B cell (primary cell): Measurements from ENCODE around the gene CFAP210. TPM values are rescaled to one million over a fixed set of nuclear protein-coding genes. Genes with fewer than 3 reads are reported as not detected.

ENCODE experiments used
- ATAC-seq: fragments of 200-7000 bp; cut with Tn5 transposase; one replicate; pipeline ENCODE4 v1.10.0; 2021; ENCODE audit warnings: low read depth, mild to moderate bottlenecking, moderate number of reproducible peaks, moderate library complexity
- CTCF ChIA-PET: fragments of 350-600 bp; sonication (Branson Sonifier 250); formaldehyde crosslinking; loops from one replicate; lab custom pipeline; 2021; ENCODE audit warnings: antibody characterized with exemption, inconsistent platforms; lab: Charles Lee
- POLR2A ChIA-PET: fragments of 350-600 bp; sonication (Branson Sonifier 250); formaldehyde crosslinking; loops from one replicate; lab custom pipeline; 2021; ENCODE audit warnings: antibody characterized with exemption; lab: Charles Lee
- DNase-seq: peaks from one replicate; pipeline ENCODE4 v3.0.0; 2013
- H2AFZ ChIP-seq: 2 replicates; pipeline ENCODE4 v1.6.1; 2012; ENCODE audit warnings: mild to moderate bottlenecking, low read depth, low read length; ENCODE audit not compliant: insufficient read depth, poor library complexity, severe bottlenecking
- H3K27ac ChIP-seq, 2 donors: 1 replicate in 1 of 2; 2 replicates in 1 of 2; pipeline ENCODE4 v1.5.1; 2012 to 2013; ENCODE audit warnings: low read length in 2 of 2, mild to moderate bottlenecking in 2 of 2, moderate library complexity in 1 of 2
- H3K27me3 ChIP-seq, 4 experiments: fragments of 200-600 bp in 1 of 4; sonication (generic) in 1 of 4; replicated peaks in 1 of 4; 1 replicate in 2 of 4; 2 replicates in 2 of 4; pipeline versions ENCODE4 v1.6.1 to v1.7.0; 2013 to 2016; ENCODE audit warnings: low read length in 3 of 4, mild to moderate bottlenecking in 2 of 4, mixed read lengths in 1 of 4, moderate library complexity in 1 of 4; ENCODE audit not compliant: insufficient read depth in 4 of 4, control insufficient read depth in 3 of 4; ENCODE audit errors: control extremely low read depth in 1 of 4
- H3K36me3 ChIP-seq, 2 experiments: replicated peaks in 1 of 2; 1 replicate in 1 of 2; 2 replicates in 1 of 2; pipeline versions ENCODE4 v1.6.1 to v1.7.1; 2013; ENCODE audit warnings: low read length in 1 of 2; ENCODE audit not compliant: insufficient read depth in 2 of 2, control insufficient read depth in 1 of 2; ENCODE audit errors: control extremely low read depth in 1 of 2, extremely low read depth in 1 of 2
- H3K4me1 ChIP-seq, 2 donors: fragments of 200-600 bp in 1 of 2; sonication (generic) in 1 of 2; 1 replicate in 1 of 2; 2 replicates in 1 of 2; pipeline versions ENCODE4 v1.5.1 to v1.6.1; 2013 to 2017; ENCODE audit warnings: low read length in 2 of 2; ENCODE audit not compliant: control insufficient read depth in 2 of 2, insufficient read depth in 2 of 2
- H3K4me2 ChIP-seq: replicated peaks from 2 replicates; pipeline ENCODE3; 2012; ENCODE audit warnings: mild to moderate bottlenecking, low read depth, low read length; ENCODE audit not compliant: poor library complexity, severe bottlenecking
- H3K4me3 ChIP-seq, 5 experiments: fragments of 200-600 bp in 1 of 5; sonication (generic) in 1 of 5; 1 replicate in 3 of 5; 2 replicates in 2 of 5; pipeline versions ENCODE4 v1.5.1 to v1.7.0; 2011 to 2016; ENCODE audit warnings: low read length in 4 of 5, mild to moderate bottlenecking in 4 of 5, low read depth in 2 of 5, control low read depth in 1 of 5, moderate library complexity in 1 of 5; ENCODE audit not compliant: insufficient read depth in 1 of 5; ENCODE audit errors: control extremely low read depth in 1 of 5, extremely low read depth in 1 of 5
- H3K79me2 ChIP-seq: fragments of 200-600 bp; sonication (generic); one replicate; pipeline ENCODE4 v1.6.0; 2016; ENCODE audit warnings: low read length; ENCODE audit not compliant: control insufficient read depth, insufficient read depth
- H3K9ac ChIP-seq: fragments of 200-600 bp; sonication (generic); 2 replicates; pipeline ENCODE4 v1.6.1; 2017; ENCODE audit warnings: mild to moderate bottlenecking, low read length, moderate library complexity
- H3K9me3 ChIP-seq, 3 donors: one replicate each; pipeline versions ENCODE4 v1.6.1 to v1.7.1; 2013; ENCODE audit warnings: low read length in 2 of 3; ENCODE audit not compliant: control insufficient read depth in 2 of 3, insufficient read depth in 1 of 3; ENCODE audit errors: control extremely low read depth in 1 of 3
- H4K20me1 ChIP-seq: 2 replicates; pipeline ENCODE4 v1.6.0; 2012; ENCODE audit warnings: mild to moderate bottlenecking, low read length; ENCODE audit not compliant: insufficient read depth, control insufficient read depth, poor library complexity, severe bottlenecking
- H3K27ac Mint-ChIP-seq: one replicate; pipeline ENCODE4 v1.8.0; 2021; ENCODE audit warnings: mixed read lengths
- H3K27me3 Mint-ChIP-seq: one replicate; pipeline ENCODE4 v1.8.0; 2021; ENCODE audit warnings: mixed read lengths
- H3K4me1 Mint-ChIP-seq: one replicate; pipeline ENCODE4 v1.8.0; 2021; ENCODE audit warnings: mixed read lengths
- H3K4me3 Mint-ChIP-seq: one replicate; pipeline ENCODE4 v1.8.0; 2021; ENCODE audit warnings: mixed read lengths
- H3K9me3 Mint-ChIP-seq: one replicate; pipeline ENCODE4 v1.8.0; 2022; ENCODE audit warnings: mixed read lengths; ENCODE audit not compliant: insufficient read depth
- EZH2 ChIP-seq: IDR thresholded peaks from 2 replicates; pipeline ENCODE4 v1.6.1; 2012; ENCODE audit warnings: borderline replicate concordance, low read depth, mild to moderate bottlenecking, moderate library complexity, low read length; ENCODE audit not compliant: insufficient read depth, poor library complexity, severe bottlenecking
- WGBS: methylation state at CpG from one replicate; pipeline ENCODE4 v1.1.5; 2013; ENCODE audit warnings: missing lambda C conversion rate; ENCODE audit not compliant: insufficient coverage; 5-methylcytosine and 5-hydroxymethylcytosine counted together
- intact Hi-C: fragments of 100-400 bp; cut with micrococcal nuclease; formaldehyde crosslinking; loops from one replicate; pipeline ENCODE4 v1.10.0; 2022
- polyA plus RNA-seq: library from polyadenylated mRNA; depleted of rRNA; stranded (reverse); fragments of >200 nt; gene quantifications from 2 replicates; pipeline ENCODE4 v1.2.3, GENCODE V29; 2012
- total RNA-seq, 2 donors: library from RNA; stranded (reverse); fragments of 120-200 nt in 1 of 2; gene quantifications; 1 replicate in 1 of 2; 2 replicates in 1 of 2; pipeline versions ENCODE4 v1.2.3 to v1.2.4, GENCODE V29; 2013 to 2022
- TF ChIP-seq, protein P1 (sequence below): fragments of 200-600 bp; IDR thresholded peaks from one replicate; pipeline ENCODE4 v1.8.0; 2022; ENCODE audit warnings: antibody characterized with exemption, mild to moderate bottlenecking

Gene CFAP210
- total and polyA plus RNA-seq, 2 donors (not counting 1 experiment from before 2014, with no cell fraction given), result not detected

DNA sequence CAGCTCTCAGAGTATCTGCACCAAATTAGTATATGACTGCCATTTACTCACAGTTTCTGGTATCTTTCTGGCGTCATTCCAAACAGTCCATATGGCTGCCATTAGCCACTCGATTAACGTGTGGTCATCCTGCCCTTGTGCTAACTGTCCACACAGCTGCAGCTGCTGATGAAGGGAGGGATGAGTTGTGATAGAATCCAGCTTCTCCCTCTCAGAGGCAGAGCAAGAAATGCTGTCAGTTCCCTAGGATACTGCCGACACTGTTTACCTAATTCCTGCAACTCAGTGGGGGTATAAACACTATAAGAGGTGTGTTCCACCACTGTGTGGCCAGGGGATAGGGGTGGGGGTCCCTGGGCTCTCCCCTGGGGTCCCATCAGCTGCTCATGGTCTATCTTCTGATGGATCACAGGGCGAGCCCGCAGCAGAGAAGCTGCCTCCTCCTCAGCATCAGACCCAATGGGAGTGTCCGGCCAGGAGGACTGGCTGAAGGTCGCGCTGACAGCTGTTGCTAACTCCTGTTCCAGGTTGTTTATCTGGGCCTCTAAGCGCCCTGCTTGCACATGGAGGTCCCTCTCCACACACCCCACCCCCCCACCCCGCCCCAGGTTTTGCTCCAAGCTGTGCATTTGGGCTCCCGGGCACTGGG lies 22.2 kb upstream of the CFAP210 start:
- Histone ChIP-seq H3K79me2 (no peaks in the 10 kb centered on the region), H3K9me3 (peaks cover 0 to 19% (median 8%) of the 10 kb centered on the region in 3 donors), H3K4me1 (no peaks in the 10 kb centered on the region), H3K4me3 (no peak overlapping the region), H3K9ac (no peak overlapping the region), H3K4me2 (no peak overlapping the region), H2AFZ (no peak overlapping the region), H4K20me1 (no peaks in the 10 kb centered on the region), H3K27ac (no peak overlapping the region), H3K27me3 (no peaks in the 10 kb centered on the region), H3K36me3 (no peaks in the 10 kb centered on the region)
- POLR2A ChIA-PET, result no interaction called here
- no peaks in the 10 kb centered on the region for H3K4me1 Mint-ChIP-seq
- DNase-seq (no peak), ATAC-seq (no peak)
- H3K4me3 Mint-ChIP-seq, result no peak overlapping the region
- CTCF ChIA-PET, result no interaction called here
- no peak overlapping the region for H3K27ac Mint-ChIP-seq
- no peaks in the 10 kb centered on the region for H3K27me3 Mint-ChIP-seq
- intact Hi-C loops, result no loop called here
- TF ChIP-seq, protein P1, sequence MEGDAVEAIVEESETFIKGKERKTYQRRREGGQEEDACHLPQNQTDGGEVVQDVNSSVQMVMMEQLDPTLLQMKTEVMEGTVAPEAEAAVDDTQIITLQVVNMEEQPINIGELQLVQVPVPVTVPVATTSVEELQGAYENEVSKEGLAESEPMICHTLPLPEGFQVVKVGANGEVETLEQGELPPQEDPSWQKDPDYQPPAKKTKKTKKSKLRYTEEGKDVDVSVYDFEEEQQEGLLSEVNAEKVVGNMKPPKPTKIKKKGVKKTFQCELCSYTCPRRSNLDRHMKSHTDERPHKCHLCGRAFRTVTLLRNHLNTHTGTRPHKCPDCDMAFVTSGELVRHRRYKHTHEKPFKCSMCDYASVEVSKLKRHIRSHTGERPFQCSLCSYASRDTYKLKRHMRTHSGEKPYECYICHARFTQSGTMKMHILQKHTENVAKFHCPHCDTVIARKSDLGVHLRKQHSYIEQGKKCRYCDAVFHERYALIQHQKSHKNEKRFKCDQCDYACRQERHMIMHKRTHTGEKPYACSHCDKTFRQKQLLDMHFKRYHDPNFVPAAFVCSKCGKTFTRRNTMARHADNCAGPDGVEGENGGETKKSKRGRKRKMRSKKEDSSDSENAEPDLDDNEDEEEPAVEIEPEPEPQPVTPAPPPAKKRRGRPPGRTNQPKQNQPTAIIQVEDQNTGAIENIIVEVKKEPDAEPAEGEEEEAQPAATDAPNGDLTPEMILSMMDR, result no peak
- no peak for TF ChIP-seq EZH2
- WGBS, result 94% methylated on average over 10 of the region's 12 CpGs
- peaks cover 7% of the 10 kb centered on the region for H3K9me3 Mint-ChIP-seq

DNA sequence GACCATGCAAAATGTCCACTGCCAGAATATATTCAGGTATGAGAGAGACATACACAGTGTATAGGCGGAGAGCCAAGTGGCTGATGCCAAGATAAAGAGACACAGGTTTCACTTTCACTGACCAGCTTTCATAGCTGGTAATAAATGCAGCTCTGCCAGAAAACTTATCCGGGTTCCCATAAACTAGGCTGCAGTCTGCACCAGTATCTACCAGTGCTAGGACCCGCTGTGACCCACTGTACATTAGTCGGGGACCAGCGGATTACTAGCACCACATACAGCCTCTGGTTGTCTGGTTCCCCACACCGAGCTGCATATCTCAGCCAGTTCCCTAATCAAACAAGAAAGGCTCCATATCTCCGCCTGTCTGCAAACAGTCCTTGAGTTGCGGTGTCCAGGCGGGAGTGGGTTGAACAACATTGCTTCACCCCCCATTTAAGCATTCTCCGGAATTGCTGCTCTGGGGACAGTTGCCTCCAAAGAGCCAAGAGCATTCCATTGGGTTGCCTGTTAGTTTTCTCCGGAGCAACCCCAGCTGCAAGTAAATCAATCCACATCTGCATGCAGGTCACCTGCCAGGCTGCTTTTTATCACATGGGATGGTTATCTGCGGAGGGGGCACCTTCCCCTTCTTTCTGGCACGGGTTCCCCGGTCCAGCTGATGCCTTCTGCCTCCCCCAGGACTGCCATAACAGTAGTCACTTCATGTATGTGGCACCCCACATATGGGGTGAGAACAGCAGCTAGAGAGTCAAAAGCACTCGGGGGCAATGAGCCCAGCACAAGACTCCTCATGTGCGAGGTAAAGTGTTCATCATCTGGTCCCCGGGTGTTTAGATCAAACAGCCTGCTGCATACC lies 21.4 kb upstream of the CFAP210 start:
- CTCF ChIA-PET, result no interaction called here
- POLR2A ChIA-PET, result no interaction called here

More for the DNA sequence above, 21.4 kb upstream of the CFAP210 start:
- H3K27ac Mint-ChIP-seq, result no peak overlapping the region
- peaks cover 7% of the 10 kb centered on the region for H3K9me3 Mint-ChIP-seq
- no peak overlapping the region for H3K27ac ChIP-seq
- H3K79me2 ChIP-seq, result no peaks in the 10 kb centered on the region
- no peak overlapping the region for H2AFZ ChIP-seq
- WGBS, result 92% methylated on average over 17 of the region's 17 CpGs
- H3K27me3 Mint-ChIP-seq, result no peaks in the 10 kb centered on the region
- no peaks in the 10 kb centered on the region for H3K4me1 ChIP-seq
- intact Hi-C loops, result no loop called here
- peaks cover 0 to 19% (median 9%) of the 10 kb centered on the region in 3 donors for H3K9me3 ChIP-seq
- no peaks in the 10 kb centered on the region for H4K20me1 ChIP-seq
- no peak overlapping the region for H3K4me2 ChIP-seq
- H3K4me1 Mint-ChIP-seq, result no peaks in the 10 kb centered on the region
- TF ChIP-seq, protein P1, result no peak
- no peak for TF ChIP-seq EZH2
- no peaks in the 10 kb centered on the region for H3K27me3 ChIP-seq
- DNase-seq (no peak), ATAC-seq (no peak)
- no peak overlapping the region for H3K4me3 Mint-ChIP-seq
- H3K9ac ChIP-seq, result no peak overlapping the region
- no peaks in the 10 kb centered on the region for H3K36me3 ChIP-seq
- no peak overlapping the region for H3K4me3 ChIP-seq
